ENCODE data around the gene GATAD2A. TPM values are rescaled to one million over a fixed set of nuclear protein-coding genes. Genes with fewer than 3 reads are reported as not detected.

GATAD2A gene
- total RNA-seq, 1 experiment from 2014 or later, result 126 TPM

GRCh38 chr19:19485998-19486290, 80.5 kb downstream of the GATAD2A start:
- no peak overlapping the region for H3K4me3 Mint-ChIP-seq (ENCODE audit: unreplicated experiment)
- peaks cover 50% of the 10 kb centered on the region for H3K36me3 Mint-ChIP-seq (ENCODE audit: insufficient read depth, unreplicated experiment)
- Histone ChIP-seq H3K27me3 (replicated peaks; ENCODE audit: control insufficient read depth, insufficient read depth, low read length) (no peaks in the 10 kb centered on the region), H3K4me3 (ENCODE audit: low read depth, low read length) (no peak overlapping the region), H3K4me1 (peaks cover 19% of the 10 kb centered on the region), H3K9me3 (no peaks in the 10 kb centered on the region), H3K36me3 (ENCODE audit: control insufficient read depth, insufficient read depth, low read length) (no peaks in the 10 kb centered on the region; the same call in none of the 2 replicates)
- DNase-seq, result no peak
- intact Hi-C loops (cut with micrococcal nuclease; ENCODE audit: unreplicated experiment), result no loop called here
- H3K9me3 Mint-ChIP-seq (ENCODE audit: unreplicated experiment), result no peaks in the 10 kb centered on the region
- CTCF ChIA-PET, result no interaction called here
- BruUV-seq (replicated peaks), result no TSS peak
- H3K27ac Mint-ChIP-seq (ENCODE audit: unreplicated experiment), result no peak overlapping the region
- H3K27me3 Mint-ChIP-seq (ENCODE audit: insufficient read depth, unreplicated experiment), result no peaks in the 10 kb centered on the region
- POLR2A ChIA-PET, result no interaction called here
- H3K4me1 Mint-ChIP-seq (ENCODE audit: low read depth, unreplicated experiment), result peaks cover 6% of the 10 kb centered on the region
- no peak for TF ChIP-seq CTCF (IDR thresholded peaks at IDR 0.05; ENCODE audit: insufficient read depth in 1 of 2, low read depth in 1 of 2, low read length in 1 of 2, severe bottlenecking in 1 of 2, unreplicated experiment in 1 of 2)

GRCh38 chr19:19486343-19487076, 81.0 kb downstream of the GATAD2A start:
- no peak for TF ChIP-seq CTCF (IDR thresholded peaks at IDR 0.05; ENCODE audit: insufficient read depth in 1 of 2, low read depth in 1 of 2, low read length in 1 of 2, severe bottlenecking in 1 of 2, unreplicated experiment in 1 of 2)
- Histone ChIP-seq H3K36me3 (ENCODE audit: control insufficient read depth, insufficient read depth, low read length) (no peaks in the 10 kb centered on the region; the same call in none of the 2 replicates), H3K27me3 (replicated peaks; ENCODE audit: control insufficient read depth, insufficient read depth, low read length) (no peaks in the 10 kb centered on the region), H3K9me3 (no peaks in the 10 kb centered on the region), H3K4me1 (peaks cover 19% of the 10 kb centered on the region), H3K4me3 (ENCODE audit: low read depth, low read length) (no peak overlapping the region)
- ChIA-PET CTCF (no interaction called here), POLR2A (no interaction called here)
- intact Hi-C loops (cut with micrococcal nuclease; ENCODE audit: unreplicated experiment), result no loop called here
- Mint-ChIP-seq H3K9me3 (ENCODE audit: unreplicated experiment) (no peaks in the 10 kb centered on the region), H3K27ac (ENCODE audit: unreplicated experiment) (no peak overlapping the region), H3K36me3 (ENCODE audit: insufficient read depth, unreplicated experiment) (peaks cover 55% of the 10 kb centered on the region), H3K27me3 (ENCODE audit: insufficient read depth, unreplicated experiment) (no peaks in the 10 kb centered on the region), H3K4me1 (ENCODE audit: low read depth, unreplicated experiment) (peaks cover 6% of the 10 kb centered on the region), H3K4me3 (ENCODE audit: unreplicated experiment) (no peak overlapping the region)
- BruUV-seq (replicated peaks), result no TSS peak
- no peak for DNase-seq

GRCh38 chr19:19487077-19487949, 81.8 kb downstream of the GATAD2A start:
- CTCF ChIA-PET, result interaction anchor here (1.0 kb wide), 1 partner anchor 121 kb away, joined by 4 read pairs; no protein-coding TSS in a partner anchor
- no peaks in the 10 kb centered on the region for H3K27me3 ChIP-seq (replicated peaks; ENCODE audit: control insufficient read depth, insufficient read depth, low read length)
- no peak for DNase-seq
- H3K9me3 ChIP-seq, result no peaks in the 10 kb centered on the region
- H3K4me1 ChIP-seq, result peaks cover 19% of the 10 kb centered on the region
- no peaks in the 10 kb centered on the region; the same call in none of the 2 replicates for H3K36me3 ChIP-seq (ENCODE audit: control insufficient read depth, insufficient read depth, low read length)
- POLR2A ChIA-PET, result no interaction called here
- H3K36me3 Mint-ChIP-seq (ENCODE audit: insufficient read depth, unreplicated experiment), result peaks cover 63% of the 10 kb centered on the region
- no peak for TF ChIP-seq CTCF (IDR thresholded peaks at IDR 0.05; ENCODE audit: insufficient read depth in 1 of 2, low read depth in 1 of 2, low read length in 1 of 2, severe bottlenecking in 1 of 2, unreplicated experiment in 1 of 2)
- no TSS peak for BruUV-seq (replicated peaks)
- no peaks in the 10 kb centered on the region for H3K9me3 Mint-ChIP-seq (ENCODE audit: unreplicated experiment)
- intact Hi-C loops (cut with micrococcal nuclease; ENCODE audit: unreplicated experiment), result no loop called here
- H3K4me3 ChIP-seq (ENCODE audit: low read depth, low read length), result no peak overlapping the region
- H3K4me1 Mint-ChIP-seq (ENCODE audit: low read depth, unreplicated experiment), result peaks cover 6% of the 10 kb centered on the region
- no peaks in the 10 kb centered on the region for H3K27me3 Mint-ChIP-seq (ENCODE audit: insufficient read depth, unreplicated experiment)
- H3K27ac Mint-ChIP-seq (ENCODE audit: unreplicated experiment), result no peak overlapping the region
- H3K4me3 Mint-ChIP-seq (ENCODE audit: unreplicated experiment), result no peak overlapping the region
